ENCODE measurements around the gene PTPN3. TPM values are rescaled to one million over a fixed set of nuclear protein-coding genes. Genes with fewer than 3 reads are reported as not detected.

Gene PTPN3
- total RNA-seq, 1 donor from 2014 or later: 4.9 TPM

DNA sequence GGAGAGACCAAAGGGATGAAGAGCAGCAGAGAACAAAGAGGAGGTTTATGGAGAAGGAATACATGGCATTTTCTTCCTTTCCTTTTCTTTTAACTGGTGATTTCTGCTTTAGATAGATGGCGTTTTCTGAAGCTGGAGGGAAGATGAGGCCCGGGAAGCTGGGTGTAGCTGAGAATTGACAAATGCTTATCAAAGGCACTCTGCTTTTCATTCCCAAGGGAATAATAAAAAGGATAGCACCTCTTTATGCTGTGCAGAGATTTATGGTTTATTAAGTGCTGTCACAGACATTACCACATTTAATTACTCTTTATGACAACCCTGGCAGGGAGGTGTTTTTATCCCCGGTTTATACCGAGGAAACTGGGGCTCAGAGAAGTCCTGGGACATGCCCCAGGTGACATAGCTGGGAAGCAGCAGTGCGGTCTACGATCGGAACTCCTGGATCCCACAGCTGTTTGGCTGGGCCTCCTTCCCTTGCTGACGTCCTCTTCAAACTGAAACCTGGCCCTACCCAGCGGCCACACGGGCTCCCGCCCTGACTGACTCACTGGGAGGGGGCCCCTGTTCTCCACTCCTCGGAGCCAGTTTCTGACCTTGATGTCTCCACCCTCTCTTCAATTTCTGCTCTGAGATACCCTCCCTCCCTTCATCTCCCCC lies 169.0 kb downstream of the PTPN3 start:
- Mint-ChIP-seq H3K4me3 (peak overlapping the region; percentile 34), H3K4me1 (ENCODE audit: unreplicated experiment) (peaks cover 18% of the 10 kb centered on the region), H3K27me3 (no peaks in the 10 kb centered on the region), H3K9me3 (no peaks in the 10 kb centered on the region), H3K27ac (peak overlapping the region; percentile 95), H3K36me3 (no peaks in the 10 kb centered on the region)
- DNase-seq (ENCODE audit: extremely low spot score, unreplicated experiment): no peak
- TF ChIP-seq, protein P1, sequence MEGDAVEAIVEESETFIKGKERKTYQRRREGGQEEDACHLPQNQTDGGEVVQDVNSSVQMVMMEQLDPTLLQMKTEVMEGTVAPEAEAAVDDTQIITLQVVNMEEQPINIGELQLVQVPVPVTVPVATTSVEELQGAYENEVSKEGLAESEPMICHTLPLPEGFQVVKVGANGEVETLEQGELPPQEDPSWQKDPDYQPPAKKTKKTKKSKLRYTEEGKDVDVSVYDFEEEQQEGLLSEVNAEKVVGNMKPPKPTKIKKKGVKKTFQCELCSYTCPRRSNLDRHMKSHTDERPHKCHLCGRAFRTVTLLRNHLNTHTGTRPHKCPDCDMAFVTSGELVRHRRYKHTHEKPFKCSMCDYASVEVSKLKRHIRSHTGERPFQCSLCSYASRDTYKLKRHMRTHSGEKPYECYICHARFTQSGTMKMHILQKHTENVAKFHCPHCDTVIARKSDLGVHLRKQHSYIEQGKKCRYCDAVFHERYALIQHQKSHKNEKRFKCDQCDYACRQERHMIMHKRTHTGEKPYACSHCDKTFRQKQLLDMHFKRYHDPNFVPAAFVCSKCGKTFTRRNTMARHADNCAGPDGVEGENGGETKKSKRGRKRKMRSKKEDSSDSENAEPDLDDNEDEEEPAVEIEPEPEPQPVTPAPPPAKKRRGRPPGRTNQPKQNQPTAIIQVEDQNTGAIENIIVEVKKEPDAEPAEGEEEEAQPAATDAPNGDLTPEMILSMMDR (conservative IDR thresholded peaks at IDR 0.05): no peak

Small RNA genes within 50 kb of the gene (microRNA-seq; reads per million reads assigned to microRNA genes)
- gene MIR3927: 1.4 reads per million

Other genes starting within 250 kb of the PTPN3 start
- gene EPB41L4B, start 177.2 kb downstream of the PTPN3 start, total RNA-seq (ENCODE audit: low replicate concordance): 14.4 and 29.1 TPM in 2 replicates